A549 (cell line): ENCODE data around the gene RENBP. TPM values are rescaled to one million over a fixed set of nuclear protein-coding genes. Genes with fewer than 3 reads are reported as not detected.

Source experiments
- ATAC-seq, 2 experiments: fragments of 200-7000 bp in 1 of 2; fragments of >200 bp in 1 of 2; cut with Nextera tagmentation in 1 of 2; cut with Tn5 transposase in 1 of 2; 3 replicates each; pipeline versions ENCODE4 v1.8.0 to v1.9.1; 2018 to 2020; ENCODE audit warnings: mild to moderate bottlenecking in 1 of 2, moderate library complexity in 1 of 2
- CTCF ChIA-PET: fragments of 300-600 bp; sonication (Branson Sonifier 250); formaldehyde crosslinking; extraction: SDS; loops from one replicate; lab custom pipeline; 2021; ENCODE audit warnings: antibody characterized with exemption, inconsistent platforms; lab: Yijun Ruan, JAX
- POLR2A ChIA-PET: fragments of 350-600 bp; formaldehyde crosslinking; extraction: SDS; loops from one replicate; lab custom pipeline; 2021; ENCODE audit warnings: antibody characterized with exemption, inconsistent platforms; lab: Yijun Ruan, JAX
- DNase-seq, 2 experiments: peaks; one replicate each; pipeline versions ENCODE4 v3.0.0 to v3.0.0-alpha.2; 2011 to 2016; ENCODE audit warnings: low read depth in 1 of 2, low spot score in 1 of 2
- FAIRE-seq: peaks from 2 replicates; lab custom pipeline; 2011; peaks lifted over from hg19 to GRCh38; lab: Jason Lieb, UNC
- H3K27ac ChIP-seq, 2 experiments: fragments of >200 bp; sonication (Bioruptor Twin); formaldehyde crosslinking; 3 replicates each; pipeline ENCODE4 v1.5.1; 2016 to 2017
- H3K4me1 ChIP-seq: fragments of >200 bp; sonication (Bioruptor Twin); formaldehyde crosslinking; 3 replicates; pipeline ENCODE4 v1.6.1; 2016
- H3K4me2 ChIP-seq: fragments of >200 bp; sonication (Bioruptor Twin); formaldehyde crosslinking; 3 replicates; pipeline ENCODE4 v1.6.1; 2016
- H3K4me3 ChIP-seq: fragments of >200 bp; sonication (Bioruptor Twin); formaldehyde crosslinking; 3 replicates; pipeline ENCODE4 v1.5.1; 2016
- H3K9me3 ChIP-seq: fragments of >200 bp; sonication (Bioruptor Twin); formaldehyde crosslinking; 3 replicates; pipeline ENCODE4 v1.6.1; 2016
- CBX8 ChIP-seq: fragments of 200-600 bp; sonication (generic); IDR thresholded peaks from 2 replicates; pipeline ENCODE4 v1.6.1; 2016
- CEBPB ChIP-seq, 2 experiments: fragments of >200 bp in 1 of 2; sonication (Bioruptor Twin) in 1 of 2; formaldehyde crosslinking in 1 of 2; IDR thresholded peaks; 2 replicates each; pipeline ENCODE4 v1.6.1; 2012 to 2016
- CTCF ChIP-seq: fragments of >200 bp; sonication (Bioruptor Twin); formaldehyde crosslinking; IDR thresholded peaks from 3 replicates; pipeline ENCODE4 v1.5.1; 2016
- E2F6 ChIP-seq: IDR thresholded peaks from 2 replicates; pipeline ENCODE4 v1.6.1; 2012; ENCODE audit warnings: low read depth, borderline replicate concordance
- EHMT2 ChIP-seq: fragments of 200-600 bp; sonication (generic); IDR thresholded peaks from 2 replicates; pipeline ENCODE4 v1.6.1; 2016; ENCODE audit warnings: antibody characterized with exemption, low read depth, mild to moderate bottlenecking, moderate library complexity
- FOSL2 ChIP-seq, 2 experiments: fragments of 450-650 bp in 1 of 2; fragments of >200 bp in 1 of 2; sonication (Bioruptor Twin) in 1 of 2; formaldehyde crosslinking; IDR thresholded peaks; 2 replicates each; pipeline versions ENCODE4 v1.5.0 to v1.6.1; 2016 to 2020; ENCODE audit warnings: mild to moderate bottlenecking in 1 of 2, moderate library complexity in 1 of 2
- HDAC2 ChIP-seq: fragments of 200-600 bp; sonication (generic); IDR thresholded peaks from 2 replicates; pipeline ENCODE4 v1.6.1; 2016
- HES2 ChIP-seq: fragments of >200 bp; sonication (Bioruptor Twin); formaldehyde crosslinking; IDR thresholded peaks from 2 replicates; pipeline ENCODE4 v1.6.1; 2016
- HEYL ChIP-seq: fragments of 250-450 bp; sonication (Bioruptor Pico); IDR thresholded peaks from 2 replicates; pipeline ENCODE4 v1.8.0; 2021; ENCODE audit warnings: mild to moderate bottlenecking, moderate library complexity
- HOXA7 ChIP-seq: fragments of 250-450 bp; sonication (Bioruptor Pico); IDR thresholded peaks from 2 replicates; pipeline ENCODE4 v1.5.0; 2020; ENCODE audit warnings: mild to moderate bottlenecking, moderate library complexity
- HOXB13 ChIP-seq: fragments of 250-450 bp; sonication (Bioruptor Pico); IDR thresholded peaks from 2 replicates; pipeline ENCODE4 v1.5.0; 2020; ENCODE audit warnings: low read depth, mild to moderate bottlenecking, moderate library complexity
- JUN ChIP-seq, 2 experiments: fragments of >200 bp; sonication (Bioruptor Twin); formaldehyde crosslinking; IDR thresholded peaks; 2 replicates in 1 of 2; 3 replicates in 1 of 2; pipeline ENCODE4 v1.6.1; 2016 to 2017
- MAFK ChIP-seq: fragments of 450-650 bp; IDR thresholded peaks from 2 replicates; pipeline ENCODE4 v1.6.1; 2014; ENCODE audit not compliant: partially characterized antibody
- MAX ChIP-seq: IDR thresholded peaks from 2 replicates; pipeline ENCODE4 v1.6.1; 2012
- NR3C1 ChIP-seq: fragments of >200 bp; sonication (Bioruptor Twin); formaldehyde crosslinking; IDR thresholded peaks from 3 replicates; pipeline ENCODE4 v1.6.1; 2017
- RCOR1 ChIP-seq: fragments of 150-350 bp; IDR thresholded peaks from 2 replicates; pipeline ENCODE4 v1.6.1; 2014; ENCODE audit warnings: antibody characterized with exemption, low read length, low read depth
- SMC3 ChIP-seq: fragments of >200 bp; sonication (Bioruptor Twin); formaldehyde crosslinking; IDR thresholded peaks from 3 replicates; pipeline ENCODE4 v1.6.1; 2018; ENCODE audit warnings: inconsistent platforms
- SREBF2 ChIP-seq: fragments of 450-650 bp; IDR thresholded peaks from 2 replicates; pipeline ENCODE4 v1.6.1; 2014; ENCODE audit warnings: mild to moderate bottlenecking, moderate library complexity
- TFCP2L1 ChIP-seq: fragments of 250-450 bp; sonication (Bioruptor Pico); IDR thresholded peaks from 2 replicates; pipeline ENCODE4 v1.5.0; 2021; ENCODE audit warnings: mild to moderate bottlenecking
- ZC3H11A ChIP-seq: fragments of 450-650 bp; IDR thresholded peaks from 2 replicates; pipeline ENCODE4 v1.6.1; 2014; ENCODE audit warnings: antibody characterized with exemption, mild to moderate bottlenecking
- ZNF302 ChIP-seq: fragments of 250-450 bp; sonication (Bioruptor Pico); IDR thresholded peaks from 2 replicates; pipeline ENCODE4 v1.9.0; 2021; ENCODE audit warnings: inconsistent platforms, mild to moderate bottlenecking, moderate library complexity
- WGBS: methylation state at CpG from one replicate; pipeline ENCODE4 v1.1.6; 2017; ENCODE audit errors: missing lambda C conversion rate; 5-methylcytosine and 5-hydroxymethylcytosine counted together
- polyA plus RNA-seq, 4 experiments: library from polyadenylated mRNA; depleted of rRNA in 3 of 4; stranded (reverse); fragments of >200 nt; fragmentation: RNase III in 1 of 4; extraction: RNeasy Plus Mini Kit Qiagen cat#74134 plus additional on column Dnase treatment in 1 of 4; gene quantifications; 2 replicates in 3 of 4; 3 replicates in 1 of 4; pipeline ENCODE4 v1.2.3, GENCODE V29; 2011 to 2017

RENBP gene
- polyA plus RNA-seq, 2 of the 4 experiments (the other 2 are of a cell fraction): not detected

GRCh38 chrX:153907456-153907855, 37.0 kb downstream of the RENBP start:
- Histone ChIP-seq H3K4me3 (no peak overlapping the region), H3K4me2 (no peak overlapping the region), H3K4me1 (peaks cover 5% of the 10 kb centered on the region; the same call in 2 of the 3 replicates), H3K9me3 (no peaks in the 10 kb centered on the region), H3K27ac (no peak overlapping the region)
- 13% methylated on average over 3 of the region's 12 CpGs for WGBS
- POLR2A ChIA-PET: interaction anchor here (0.8 kb wide), 1 partner anchor 21 kb away, joined by 3 read pairs; no protein-coding TSS in a partner anchor
- ATAC-seq (0 out of 6 replicates have a peak, but pooled peaks of 1 of the 2 experiments have one; percentile 4), DNase-seq (no peak)
- CTCF ChIA-PET: interaction anchor here (1.1 to 8.6 kb wide), 4 partner anchors 9 to 39 kb away, joined by 3 to 56 read pairs (median 4); no protein-coding TSS in a partner anchor
- TF ChIP-seq HEYL (no peak), CEBPB (IDR thresholded peaks at IDR 0.05) (no peak), TFCP2L1 (CRISPR knock-in tag) (no peak), HES2 (no peak), ZC3H11A (no peak), ZNF302 (no peak)
- TF ChIP-seq, all 56 proteins: peak for 0
- FAIRE-seq: no peak

GRCh38 chrX:153906126-153906917, 38.1 kb downstream of the RENBP start:
- H3K4me1 ChIP-seq: peaks cover 16% of the 10 kb centered on the region; the same call in 2 of the 3 replicates
- TF ChIP-seq CTCF (no peak), MAX (no peak), HOXA7 (CRISPR knock-in tag) (no peak), MAFK (no peak), E2F6 (no peak), JUN (IDR thresholded peaks at IDR 0.05) (no peak), NR3C1 (no peak), SREBF2 (no peak), HDAC2 (no peak), CBX8 (no peak)
- ChIA-PET POLR2A (interaction anchor here (1.2 kb wide), 1 partner anchor 21 kb away, joined by 4 read pairs; no protein-coding TSS in a partner anchor), CTCF (interaction anchor here (0.6 to 8.6 kb wide), 5 partner anchors 12 to 42 kb away, joined by 3 to 56 read pairs (median 3); no protein-coding TSS in a partner anchor)
- FAIRE-seq (no peak), DNase-seq (no peak), ATAC-seq (no peak)
- 56% methylated on average over 3 of the region's 27 CpGs for WGBS
- H3K9me3 ChIP-seq: no peaks in the 10 kb centered on the region
- no peak overlapping the region for H3K4me2 ChIP-seq
- no peak overlapping the region for H3K27ac ChIP-seq
- no peak overlapping the region for H3K4me3 ChIP-seq

GRCh38 chrX:153905481-153906095, 38.9 kb downstream of the RENBP start:
- CTCF ChIA-PET: interaction anchor here (0.7 to 8.6 kb wide), 4 partner anchors 12 to 42 kb away, joined by 3 to 56 read pairs (median 3); no protein-coding TSS in a partner anchor
- DNase-seq (no peak), ATAC-seq (no peak), FAIRE-seq (no peak)
- Histone ChIP-seq H3K9me3 (no peaks in the 10 kb centered on the region), H3K4me3 (no peak overlapping the region), H3K27ac (no peak overlapping the region), H3K4me1 (peaks cover 23% of the 10 kb centered on the region)
- POLR2A ChIA-PET: no interaction called here
- TF ChIP-seq EHMT2 (no peak), HOXB13 (no peak), SMC3 (no peak), RCOR1 (no peak), FOSL2 (IDR thresholded peaks at IDR 0.05) (no peak), FOSL2 (CRISPR knock-in tag; IDR thresholded peaks at IDR 0.05) (no peak)
- TF ChIP-seq, all 56 proteins: peak for 0
- no peak overlapping the region for H3K4me2 ChIP-seq
- WGBS: 74% methylated on average over 10 of the region's 32 CpGs
